ENCODE measurements around the gene ZNF579. TPM values are rescaled to one million over a fixed set of nuclear protein-coding genes. Genes with fewer than 3 reads are reported as not detected.

Gene ZNF579
- total RNA-seq, 1 donor = 4.4 TPM

DNA sequence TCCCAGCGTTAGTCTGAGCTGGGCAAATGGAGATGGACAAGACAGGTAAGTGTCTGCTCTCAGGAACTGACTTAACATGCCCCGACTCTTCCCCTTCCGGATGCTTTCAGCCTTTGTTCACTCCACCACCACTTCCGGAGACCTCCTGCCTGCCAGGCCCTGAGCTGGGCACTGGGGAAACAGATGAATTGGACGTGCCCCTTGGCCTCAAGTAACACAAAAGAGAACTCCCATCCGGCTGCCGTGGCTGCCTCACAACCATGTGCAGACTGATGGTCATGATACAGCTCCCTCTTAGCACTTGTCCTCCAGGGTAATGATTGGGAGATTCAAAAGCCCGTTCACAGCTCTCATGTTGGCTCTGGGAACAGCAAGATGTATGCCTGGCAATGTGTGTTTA, 36.8 kb upstream of the ZNF579 start:
- H3K4me3 ChIP-seq (ENCODE audit: low read depth, low read length) = no peak overlapping the region
- no peak for DNase-seq (ENCODE audit: low read depth)
- TF ChIP-seq, protein P1, sequence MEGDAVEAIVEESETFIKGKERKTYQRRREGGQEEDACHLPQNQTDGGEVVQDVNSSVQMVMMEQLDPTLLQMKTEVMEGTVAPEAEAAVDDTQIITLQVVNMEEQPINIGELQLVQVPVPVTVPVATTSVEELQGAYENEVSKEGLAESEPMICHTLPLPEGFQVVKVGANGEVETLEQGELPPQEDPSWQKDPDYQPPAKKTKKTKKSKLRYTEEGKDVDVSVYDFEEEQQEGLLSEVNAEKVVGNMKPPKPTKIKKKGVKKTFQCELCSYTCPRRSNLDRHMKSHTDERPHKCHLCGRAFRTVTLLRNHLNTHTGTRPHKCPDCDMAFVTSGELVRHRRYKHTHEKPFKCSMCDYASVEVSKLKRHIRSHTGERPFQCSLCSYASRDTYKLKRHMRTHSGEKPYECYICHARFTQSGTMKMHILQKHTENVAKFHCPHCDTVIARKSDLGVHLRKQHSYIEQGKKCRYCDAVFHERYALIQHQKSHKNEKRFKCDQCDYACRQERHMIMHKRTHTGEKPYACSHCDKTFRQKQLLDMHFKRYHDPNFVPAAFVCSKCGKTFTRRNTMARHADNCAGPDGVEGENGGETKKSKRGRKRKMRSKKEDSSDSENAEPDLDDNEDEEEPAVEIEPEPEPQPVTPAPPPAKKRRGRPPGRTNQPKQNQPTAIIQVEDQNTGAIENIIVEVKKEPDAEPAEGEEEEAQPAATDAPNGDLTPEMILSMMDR (IDR thresholded peaks at IDR 0.05; ENCODE audit: insufficient read depth, low read length) = no peak

DNA sequence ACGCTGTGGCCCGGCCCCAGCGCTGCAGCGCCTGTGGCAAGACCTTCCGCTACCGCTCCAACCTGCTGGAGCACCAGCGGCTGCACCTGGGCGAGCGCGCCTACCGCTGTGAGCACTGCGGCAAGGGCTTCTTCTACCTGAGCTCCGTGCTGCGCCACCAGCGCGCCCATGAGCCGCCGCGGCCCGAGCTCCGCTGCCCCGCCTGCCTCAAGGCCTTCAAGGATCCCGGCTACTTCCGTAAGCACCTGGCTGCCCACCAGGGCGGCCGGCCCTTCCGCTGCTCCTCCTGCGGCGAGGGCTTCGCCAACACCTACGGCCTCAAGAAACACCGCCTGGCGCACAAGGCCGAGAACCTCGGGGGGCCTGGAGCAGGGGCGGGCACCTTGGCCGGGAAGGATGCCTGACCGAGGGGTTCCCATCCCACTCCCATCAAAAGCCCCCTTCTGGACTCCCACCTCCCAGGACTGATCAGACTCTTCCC, 35.8 kb upstream of the ZNF579 start:
- no peak overlapping the region for H3K4me3 ChIP-seq (ENCODE audit: low read depth, low read length)
- no peak for DNase-seq (ENCODE audit: low read depth)
- TF ChIP-seq, protein P1 (IDR thresholded peaks at IDR 0.05; ENCODE audit: insufficient read depth, low read length) = no peak

DNA sequence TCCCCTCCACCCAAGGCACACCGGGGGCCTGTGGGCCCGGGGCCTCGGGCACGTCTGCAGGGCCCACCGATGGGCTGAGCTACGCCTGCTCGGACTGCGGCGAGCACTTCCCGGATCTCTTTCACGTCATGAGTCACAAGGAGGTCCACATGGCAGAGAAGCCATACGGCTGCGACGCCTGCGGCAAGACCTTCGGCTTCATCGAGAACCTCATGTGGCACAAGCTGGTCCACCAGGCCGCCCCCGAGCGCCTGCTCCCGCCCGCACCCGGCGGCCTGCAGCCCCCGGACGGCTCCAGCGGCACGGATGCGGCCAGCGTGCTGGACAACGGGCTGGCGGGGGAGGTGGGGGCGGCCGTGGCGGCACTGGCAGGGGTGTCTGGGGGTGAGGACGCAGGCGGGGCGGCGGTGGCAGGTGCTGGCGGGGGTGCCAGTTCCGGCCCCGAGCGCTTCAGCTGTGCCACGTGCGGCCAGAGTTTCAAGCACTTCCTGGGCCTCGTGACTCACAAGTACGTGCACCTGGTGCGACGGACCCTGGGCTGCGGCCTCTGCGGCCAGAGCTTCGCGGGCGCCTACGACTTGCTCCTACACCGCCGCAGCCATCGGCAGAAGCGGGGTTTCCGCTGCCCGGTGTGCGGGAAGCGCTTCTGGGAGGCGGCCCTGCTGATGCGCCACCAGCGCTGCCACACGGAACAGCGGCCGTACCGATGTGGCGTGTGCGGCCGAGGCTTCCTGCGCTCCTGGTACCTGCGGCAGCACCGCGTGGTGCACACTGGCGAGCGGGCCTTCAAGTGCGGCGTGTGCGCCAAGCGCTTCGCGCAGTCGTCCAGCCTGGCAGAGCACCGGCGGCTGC, 35.1 kb upstream of the ZNF579 start:
- TF ChIP-seq, protein P1 (IDR thresholded peaks at IDR 0.05; ENCODE audit: insufficient read depth, low read length) = no peak
- no peak overlapping the region for H3K4me3 ChIP-seq (ENCODE audit: low read depth, low read length)
- no peak for DNase-seq (ENCODE audit: low read depth)

DNA sequence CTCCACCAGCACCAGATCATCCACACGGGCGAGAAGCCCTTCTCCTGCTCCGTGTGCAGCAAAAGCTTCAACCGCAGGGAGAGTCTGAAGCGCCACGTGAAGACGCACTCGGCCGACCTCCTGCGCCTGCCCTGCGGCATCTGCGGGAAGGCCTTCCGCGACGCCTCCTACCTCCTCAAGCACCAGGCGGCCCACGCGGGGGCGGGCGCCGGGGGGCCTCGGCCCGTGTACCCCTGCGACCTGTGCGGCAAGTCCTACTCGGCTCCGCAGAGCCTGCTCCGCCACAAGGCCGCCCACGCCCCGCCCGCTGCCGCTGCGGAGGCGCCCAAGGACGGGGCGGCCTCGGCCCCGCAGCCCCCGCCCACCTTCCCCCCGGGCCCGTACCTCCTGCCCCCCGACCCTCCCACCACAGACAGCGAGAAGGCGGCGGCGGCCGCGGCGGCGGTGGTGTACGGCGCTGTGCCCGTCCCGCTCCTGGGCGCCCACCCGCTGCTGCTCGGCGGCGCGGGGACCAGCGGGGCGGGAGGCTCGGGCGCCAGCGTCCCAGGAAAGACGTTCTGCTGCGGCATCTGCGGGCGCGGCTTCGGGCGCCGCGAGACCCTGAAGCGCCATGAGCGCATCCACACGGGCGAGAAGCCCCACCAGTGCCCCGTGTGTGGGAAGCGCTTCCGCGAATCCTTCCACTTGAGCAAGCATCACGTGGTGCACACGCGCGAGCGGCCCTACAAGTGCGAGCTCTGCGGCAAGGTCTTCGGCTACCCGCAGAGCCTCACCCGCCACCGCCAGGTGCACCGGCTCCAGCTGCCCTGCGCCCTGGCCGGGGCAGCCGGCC, 34.3 kb upstream of the ZNF579 start:
- TF ChIP-seq, protein P1 (IDR thresholded peaks at IDR 0.05; ENCODE audit: insufficient read depth, low read length) = no peak
- no peak overlapping the region for H3K4me3 ChIP-seq (ENCODE audit: low read depth, low read length)
- DNase-seq (ENCODE audit: low read depth) = no peak

DNA sequence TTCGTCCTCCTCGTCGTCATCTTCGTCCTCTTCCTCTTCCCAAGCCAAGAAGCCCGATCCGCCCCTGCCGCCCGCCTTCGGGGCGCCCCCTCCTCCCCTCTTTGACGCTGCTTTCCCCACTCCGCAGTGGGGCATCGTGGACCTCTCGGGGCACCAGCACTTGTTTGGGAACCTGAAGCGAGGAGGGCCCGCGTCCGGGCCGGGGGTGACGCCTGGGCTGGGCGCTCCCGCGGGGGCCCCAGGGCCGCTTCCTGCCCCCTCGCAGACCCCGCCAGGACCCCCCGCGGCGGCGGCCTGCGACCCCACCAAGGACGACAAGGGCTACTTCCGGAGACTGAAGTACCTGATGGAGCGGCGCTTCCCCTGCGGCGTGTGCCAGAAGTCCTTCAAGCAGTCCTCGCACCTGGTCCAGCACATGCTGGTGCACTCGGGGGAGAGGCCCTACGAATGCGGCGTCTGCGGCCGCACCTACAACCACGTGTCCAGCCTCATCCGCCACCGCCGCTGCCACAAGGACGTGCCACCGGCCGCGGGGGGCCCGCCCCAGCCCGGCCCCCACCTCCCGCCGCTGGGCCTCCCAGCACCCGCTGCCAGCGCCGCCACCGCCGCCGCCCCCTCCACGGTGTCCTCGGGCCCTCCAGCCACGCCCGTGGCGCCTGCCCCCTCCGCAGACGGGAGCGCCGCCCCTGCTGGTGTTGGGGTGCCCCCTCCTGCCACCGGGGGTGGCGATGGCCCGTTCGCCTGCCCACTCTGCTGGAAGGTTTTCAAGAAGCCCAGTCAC, 33.5 kb upstream of the ZNF579 start:
- TF ChIP-seq, protein P1 (IDR thresholded peaks at IDR 0.05; ENCODE audit: insufficient read depth, low read length) = no peak
- no peak for DNase-seq (ENCODE audit: low read depth)
- H3K4me3 ChIP-seq (ENCODE audit: low read depth, low read length) = no peak overlapping the region

DNA sequence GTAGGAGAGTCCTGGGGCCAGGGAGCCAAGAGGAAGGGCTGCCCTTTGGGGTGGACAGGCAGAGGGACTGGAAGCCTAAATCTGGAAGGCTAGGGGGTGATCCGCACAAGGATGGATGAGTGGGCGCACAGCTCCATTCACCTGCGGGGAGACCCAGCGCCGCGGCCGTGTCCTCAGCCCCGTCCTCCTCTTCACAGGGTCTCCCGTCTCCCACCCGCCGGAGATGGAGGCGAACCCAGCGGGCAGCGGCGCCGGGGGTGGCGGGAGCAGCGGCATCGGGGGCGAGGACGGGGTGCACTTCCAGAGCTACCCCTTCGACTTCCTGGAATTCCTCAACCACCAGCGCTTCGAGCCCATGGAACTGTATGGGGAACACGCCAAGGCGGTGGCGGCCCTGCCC, 32.7 kb upstream of the ZNF579 start:
- TF ChIP-seq, protein P1 (IDR thresholded peaks at IDR 0.05; ENCODE audit: insufficient read depth, low read length) = no peak
- no peak for DNase-seq (ENCODE audit: low read depth)
- H3K4me3 ChIP-seq (ENCODE audit: low read depth, low read length) = no peak overlapping the region

Measured in fibroblast of the aortic adventitia (primary cell).